ENCODE data around the gene PATJ.

Gene PATJ

GRCh38 chr1:61978796-61979195, 236.5 kb downstream of the PATJ start:
- Histone ChIP-seq H3K4me1 (ENCODE audit: control insufficient read depth, insufficient read depth, low read length) (no peaks in the 10 kb centered on the region), H3K27ac (ENCODE audit: extremely low read depth, low read depth, low read length) (no peak overlapping the region), H3K36me3 (ENCODE audit: control insufficient read depth in 2 of 2, insufficient read depth in 1 of 2, low read length in 2 of 2) (no peaks in the 10 kb centered on the region), H3K4me3 (ENCODE audit: low read depth, low read length) (no peak overlapping the region), H3K9me3 (ENCODE audit: control insufficient read depth, insufficient read depth, low read depth, low read length) (no peaks in the 10 kb centered on the region)
- TF ChIP-seq ZNF658 (tag by site-specific recombination; IDR thresholded peaks at IDR 0.05) (no peak), FEZF1 (tag by site-specific recombination; IDR thresholded peaks at IDR 0.05) (peak; percentile 69; the same call in 1 of the 2 replicates), TCF7L2 (IDR thresholded peaks at IDR 0.05; ENCODE audit: borderline replicate concordance, low read depth, low read length) (peak; percentile 20; the same call in 1 of the 2 replicates), ZNF830 (tag by site-specific recombination; IDR thresholded peaks at IDR 0.05; ENCODE audit: low read depth) (no peak), EGR2 (tag by site-specific recombination; IDR thresholded peaks at IDR 0.05; ENCODE audit: low read depth) (no peak), ZNF600 (tag by site-specific recombination; IDR thresholded peaks at IDR 0.05) (no peak), ZNF596 (tag by site-specific recombination; IDR thresholded peaks at IDR 0.05) (0 out of 2 replicates have a peak, but pooled peaks have one; percentile 12), ZNF280C (tag by site-specific recombination; IDR thresholded peaks at IDR 0.05) (no peak)
- TF ChIP-seq, protein P1, sequence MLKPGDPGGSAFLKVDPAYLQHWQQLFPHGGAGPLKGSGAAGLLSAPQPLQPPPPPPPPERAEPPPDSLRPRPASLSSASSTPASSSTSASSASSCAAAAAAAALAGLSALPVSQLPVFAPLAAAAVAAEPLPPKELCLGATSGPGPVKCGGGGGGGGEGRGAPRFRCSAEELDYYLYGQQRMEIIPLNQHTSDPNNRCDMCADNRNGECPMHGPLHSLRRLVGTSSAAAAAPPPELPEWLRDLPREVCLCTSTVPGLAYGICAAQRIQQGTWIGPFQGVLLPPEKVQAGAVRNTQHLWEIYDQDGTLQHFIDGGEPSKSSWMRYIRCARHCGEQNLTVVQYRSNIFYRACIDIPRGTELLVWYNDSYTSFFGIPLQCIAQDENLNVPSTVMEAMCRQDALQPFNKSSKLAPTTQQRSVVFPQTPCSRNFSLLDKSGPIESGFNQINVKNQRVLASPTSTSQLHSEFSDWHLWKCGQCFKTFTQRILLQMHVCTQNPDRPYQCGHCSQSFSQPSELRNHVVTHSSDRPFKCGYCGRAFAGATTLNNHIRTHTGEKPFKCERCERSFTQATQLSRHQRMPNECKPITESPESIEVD (tag by site-specific recombination; IDR thresholded peaks at IDR 0.05): 0 out of 2 replicates have a peak, but pooled peaks have one; percentile 13
- POLR2A ChIA-PET: no interaction called here
- CTCF ChIA-PET: no interaction called here

DNA sequence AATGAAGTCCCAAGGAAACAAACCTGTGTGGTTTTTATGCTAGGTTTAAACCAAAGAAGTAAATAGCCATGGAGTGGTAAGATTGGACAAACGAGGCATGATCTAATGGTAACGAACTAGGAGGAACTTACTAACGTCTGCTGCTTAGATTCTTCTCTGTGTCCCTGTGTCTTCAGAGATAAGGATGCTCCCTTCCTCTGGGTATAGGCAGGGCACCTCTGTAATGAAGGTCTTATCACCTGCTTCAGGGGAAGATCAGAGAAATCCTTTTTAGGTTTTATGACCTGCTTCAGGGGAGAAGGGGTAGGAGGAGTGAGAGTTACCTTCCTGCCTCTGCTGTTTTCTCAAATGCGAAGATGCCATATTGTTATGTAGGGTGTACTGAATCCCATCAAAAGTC, 237.4 kb downstream of the PATJ start:
- Histone ChIP-seq H3K4me1 (ENCODE audit: control insufficient read depth, insufficient read depth, low read length) (no peaks in the 10 kb centered on the region), H3K4me3 (ENCODE audit: low read depth, low read length) (no peak overlapping the region), H3K36me3 (ENCODE audit: control insufficient read depth in 2 of 2, insufficient read depth in 1 of 2, low read length in 2 of 2) (no peaks in the 10 kb centered on the region), H3K27ac (ENCODE audit: extremely low read depth, low read depth, low read length) (no peak overlapping the region), H3K9me3 (ENCODE audit: control insufficient read depth, insufficient read depth, low read depth, low read length) (no peaks in the 10 kb centered on the region)
- ChIA-PET CTCF (no interaction called here), POLR2A (no interaction called here)
- TF ChIP-seq ZNF248 (tag by site-specific recombination; IDR thresholded peaks at IDR 0.05): no peak
- no peak for TF ChIP-seq ZNF529 (tag by site-specific recombination; IDR thresholded peaks at IDR 0.05; ENCODE audit: insufficient replicate concordance)
- no peak for TF ChIP-seq ZNF837 (tag by site-specific recombination; IDR thresholded peaks at IDR 0.05)
- no peak for TF ChIP-seq TSHZ1 (tag by site-specific recombination; IDR thresholded peaks at IDR 0.05; ENCODE audit: borderline replicate concordance)
- no peak for TF ChIP-seq ZNF600 (tag by site-specific recombination; IDR thresholded peaks at IDR 0.05)
- TF ChIP-seq SCRT1 (tag by site-specific recombination; IDR thresholded peaks at IDR 0.05; ENCODE audit: borderline replicate concordance): no peak
- TF ChIP-seq ZNF423 (tag by site-specific recombination; IDR thresholded peaks at IDR 0.05): no peak
- TF ChIP-seq ZNF354C (tag by site-specific recombination; IDR thresholded peaks at IDR 0.05; ENCODE audit: borderline replicate concordance, low read depth): no peak
- TF ChIP-seq ZBTB20 (tag by site-specific recombination; IDR thresholded peaks at IDR 0.05): no peak
- no peak for TF ChIP-seq SALL2 (tag by site-specific recombination; IDR thresholded peaks at IDR 0.05; ENCODE audit: borderline replicate concordance)
- no peak for TF ChIP-seq EGR2 (tag by site-specific recombination; IDR thresholded peaks at IDR 0.05; ENCODE audit: low read depth)
- TF ChIP-seq GFI1B (tag by site-specific recombination; IDR thresholded peaks at IDR 0.05): no peak
- no peak for TF ChIP-seq INSM2 (tag by site-specific recombination; IDR thresholded peaks at IDR 0.05)
- TF ChIP-seq, protein P2, sequence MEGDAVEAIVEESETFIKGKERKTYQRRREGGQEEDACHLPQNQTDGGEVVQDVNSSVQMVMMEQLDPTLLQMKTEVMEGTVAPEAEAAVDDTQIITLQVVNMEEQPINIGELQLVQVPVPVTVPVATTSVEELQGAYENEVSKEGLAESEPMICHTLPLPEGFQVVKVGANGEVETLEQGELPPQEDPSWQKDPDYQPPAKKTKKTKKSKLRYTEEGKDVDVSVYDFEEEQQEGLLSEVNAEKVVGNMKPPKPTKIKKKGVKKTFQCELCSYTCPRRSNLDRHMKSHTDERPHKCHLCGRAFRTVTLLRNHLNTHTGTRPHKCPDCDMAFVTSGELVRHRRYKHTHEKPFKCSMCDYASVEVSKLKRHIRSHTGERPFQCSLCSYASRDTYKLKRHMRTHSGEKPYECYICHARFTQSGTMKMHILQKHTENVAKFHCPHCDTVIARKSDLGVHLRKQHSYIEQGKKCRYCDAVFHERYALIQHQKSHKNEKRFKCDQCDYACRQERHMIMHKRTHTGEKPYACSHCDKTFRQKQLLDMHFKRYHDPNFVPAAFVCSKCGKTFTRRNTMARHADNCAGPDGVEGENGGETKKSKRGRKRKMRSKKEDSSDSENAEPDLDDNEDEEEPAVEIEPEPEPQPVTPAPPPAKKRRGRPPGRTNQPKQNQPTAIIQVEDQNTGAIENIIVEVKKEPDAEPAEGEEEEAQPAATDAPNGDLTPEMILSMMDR (tag by site-specific recombination; IDR thresholded peaks at IDR 0.05): no peak
